Activated B cell treated with CpG ODN at 0.5 μM for 24 hours (primary cell): ENCODE data around the gene MICALL1. TPM values are rescaled to one million over a fixed set of nuclear protein-coding genes. Genes with fewer than 3 reads are reported as not detected.

Experiments
- ATAC-seq: fragments of 200-7000 bp; cut with Tn5 transposase; one replicate; pipeline ENCODE4 v1.10.0; 2021; ENCODE audit warnings: low read depth, mild to moderate bottlenecking, moderate library complexity
- CTCF ChIA-PET: fragments of 350-600 bp; sonication (Branson Sonifier 250); formaldehyde crosslinking; loops from one replicate; lab custom pipeline; 2021; ENCODE audit warnings: antibody characterized with exemption; lab: Charles Lee
- POLR2A ChIA-PET: fragments of 350-600 bp; sonication (Branson Sonifier 250); formaldehyde crosslinking; loops from one replicate; lab custom pipeline; 2021; ENCODE audit warnings: antibody characterized with exemption; lab: Charles Lee
- DNase-seq: peaks from one replicate; pipeline ENCODE4 v3.0.0; 2022
- H3K27ac Mint-ChIP-seq: one replicate; pipeline ENCODE4 v1.8.0; 2020; ENCODE audit warnings: mixed read lengths
- H3K27me3 Mint-ChIP-seq: one replicate; pipeline ENCODE4 v1.8.0; 2021; ENCODE audit warnings: mixed read lengths
- H3K36me3 Mint-ChIP-seq: one replicate; pipeline ENCODE4 v1.8.0; 2021; ENCODE audit warnings: low read depth, mixed read lengths
- H3K4me1 Mint-ChIP-seq: one replicate; pipeline ENCODE4 v1.8.0; 2021; ENCODE audit warnings: mixed read lengths
- H3K4me3 Mint-ChIP-seq: one replicate; pipeline ENCODE4 v1.8.0; 2020; ENCODE audit warnings: mild to moderate bottlenecking, mixed read lengths
- H3K9me3 Mint-ChIP-seq: one replicate; pipeline ENCODE4 v1.8.0; 2020; ENCODE audit warnings: mixed read lengths
- intact Hi-C: fragments of 100-400 bp; cut with micrococcal nuclease; formaldehyde crosslinking; loops from one replicate; pipeline ENCODE4 v1.15.1; 2024
- total RNA-seq: library from RNA; stranded (reverse); gene quantifications from 2 replicates; pipeline ENCODE4 v1.2.3, GENCODE V29; 2022
- TF ChIP-seq, protein P1 (sequence below): fragments of 200-600 bp; IDR thresholded peaks from one replicate; pipeline ENCODE4 v1.8.0; 2022; ENCODE audit warnings: antibody characterized with exemption, mild to moderate bottlenecking

The MICALL1 gene
- total RNA-seq, 1 donor from 2014 or later, result 27.6 TPM

DNA sequence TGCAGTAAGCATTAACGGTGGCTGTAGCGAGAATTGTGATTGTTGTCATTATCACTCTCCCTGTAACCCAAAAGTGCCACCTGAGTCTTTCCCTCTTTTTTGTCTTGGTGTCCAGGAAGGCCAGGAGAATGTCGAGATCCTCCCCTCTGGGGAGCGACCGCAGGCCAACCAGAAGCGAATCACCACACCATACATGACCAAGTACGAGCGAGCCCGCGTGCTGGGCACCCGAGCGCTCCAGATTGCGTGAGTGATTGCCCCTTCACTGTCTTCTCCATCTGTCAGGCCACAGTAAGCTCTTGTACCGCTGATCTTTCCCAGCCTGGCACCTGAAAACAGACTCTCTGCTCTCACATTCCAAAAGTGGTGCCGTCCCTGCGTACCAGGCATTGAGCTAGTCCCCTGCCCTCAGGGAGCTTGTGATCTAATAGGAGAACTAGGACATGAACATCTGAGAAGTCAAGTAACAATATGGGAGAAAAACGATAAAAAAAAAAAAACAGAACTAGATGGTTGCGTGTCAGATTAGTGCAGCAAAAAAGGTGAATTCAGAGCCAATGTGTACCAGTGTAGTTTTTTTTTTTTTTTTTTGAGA, 53.2 kb downstream of the MICALL1 start:
- intact Hi-C loops, result no loop called here
- Mint-ChIP-seq H3K4me1 (peaks cover 10% of the 10 kb centered on the region), H3K27ac (no peak overlapping the region), H3K36me3 (peaks cover 58% of the 10 kb centered on the region), H3K4me3 (no peak overlapping the region), H3K27me3 (no peaks in the 10 kb centered on the region), H3K9me3 (no peaks in the 10 kb centered on the region)
- ChIA-PET CTCF (no interaction called here), POLR2A (no interaction called here)
- no peak for ATAC-seq
- TF ChIP-seq, protein P1, sequence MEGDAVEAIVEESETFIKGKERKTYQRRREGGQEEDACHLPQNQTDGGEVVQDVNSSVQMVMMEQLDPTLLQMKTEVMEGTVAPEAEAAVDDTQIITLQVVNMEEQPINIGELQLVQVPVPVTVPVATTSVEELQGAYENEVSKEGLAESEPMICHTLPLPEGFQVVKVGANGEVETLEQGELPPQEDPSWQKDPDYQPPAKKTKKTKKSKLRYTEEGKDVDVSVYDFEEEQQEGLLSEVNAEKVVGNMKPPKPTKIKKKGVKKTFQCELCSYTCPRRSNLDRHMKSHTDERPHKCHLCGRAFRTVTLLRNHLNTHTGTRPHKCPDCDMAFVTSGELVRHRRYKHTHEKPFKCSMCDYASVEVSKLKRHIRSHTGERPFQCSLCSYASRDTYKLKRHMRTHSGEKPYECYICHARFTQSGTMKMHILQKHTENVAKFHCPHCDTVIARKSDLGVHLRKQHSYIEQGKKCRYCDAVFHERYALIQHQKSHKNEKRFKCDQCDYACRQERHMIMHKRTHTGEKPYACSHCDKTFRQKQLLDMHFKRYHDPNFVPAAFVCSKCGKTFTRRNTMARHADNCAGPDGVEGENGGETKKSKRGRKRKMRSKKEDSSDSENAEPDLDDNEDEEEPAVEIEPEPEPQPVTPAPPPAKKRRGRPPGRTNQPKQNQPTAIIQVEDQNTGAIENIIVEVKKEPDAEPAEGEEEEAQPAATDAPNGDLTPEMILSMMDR, result no peak
- no peak for DNase-seq

DNA sequence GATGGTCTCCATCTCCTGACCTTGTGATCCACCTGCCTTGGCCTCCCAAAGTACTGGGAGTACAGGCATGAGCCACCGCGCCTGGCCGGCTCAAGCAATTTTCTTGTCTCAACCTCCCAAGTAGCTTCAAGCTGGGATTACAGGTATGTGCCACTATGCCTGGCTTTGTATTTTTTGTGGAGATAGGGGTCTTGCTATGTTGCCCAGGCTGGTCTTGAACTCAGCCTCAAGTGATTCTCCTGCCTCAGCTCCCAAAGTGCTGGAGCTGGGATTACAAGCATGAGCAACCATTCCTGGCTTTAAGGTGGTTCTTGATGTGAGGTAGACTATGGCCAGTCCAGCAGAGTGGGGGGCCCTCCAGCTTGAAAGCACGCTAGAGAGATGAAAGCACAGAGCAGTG, 55.0 kb downstream of the MICALL1 start:
- H3K27ac Mint-ChIP-seq, result no peak overlapping the region
- no peaks in the 10 kb centered on the region for H3K27me3 Mint-ChIP-seq
- intact Hi-C loops, result no loop called here
- peaks cover 65% of the 10 kb centered on the region for H3K36me3 Mint-ChIP-seq
- ATAC-seq, result no peak
- no peak for DNase-seq
- H3K4me1 Mint-ChIP-seq, result peaks cover 4% of the 10 kb centered on the region
- ChIA-PET CTCF (no interaction called here), POLR2A (interaction anchor here (0.6 kb wide), 1 partner anchor 707 kb away, joined by 4 read pairs; no protein-coding TSS in a partner anchor)
- H3K4me3 Mint-ChIP-seq, result no peak overlapping the region
- TF ChIP-seq, protein P1, result no peak
- H3K9me3 Mint-ChIP-seq, result no peaks in the 10 kb centered on the region

DNA sequence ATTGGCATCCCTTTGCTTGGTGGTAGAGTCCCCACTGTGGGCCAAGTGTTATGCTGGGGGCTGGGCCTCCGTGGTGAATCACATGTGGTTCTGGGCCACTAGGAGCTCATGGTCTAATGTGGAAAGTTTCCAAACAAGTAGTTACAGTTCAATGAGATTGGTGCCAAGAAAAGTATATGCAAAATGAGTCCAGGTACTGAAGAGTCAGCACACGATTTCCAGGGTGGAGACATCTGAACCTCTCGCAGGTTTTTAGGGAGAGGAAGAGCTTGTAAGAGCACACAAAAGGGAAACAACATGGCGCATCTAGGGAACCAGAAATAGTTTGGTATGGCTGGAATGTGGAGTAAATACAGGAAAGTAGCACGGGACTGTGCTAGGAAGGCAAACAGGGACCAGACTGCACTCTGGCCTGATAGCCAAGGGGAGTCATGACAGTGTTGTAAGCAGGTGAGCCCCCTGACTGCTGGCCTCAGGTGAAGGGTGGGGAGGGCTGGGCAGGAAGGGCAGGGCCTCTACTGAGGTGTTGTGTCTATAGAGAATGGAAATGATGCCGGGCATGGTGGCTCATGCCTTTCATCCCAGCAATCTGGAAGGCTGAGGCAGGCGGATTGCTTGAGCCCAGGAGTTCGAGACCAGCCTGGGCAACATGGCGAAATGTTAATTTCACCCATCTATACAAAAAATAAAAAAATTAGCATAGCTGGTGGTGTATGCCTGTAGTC, 60.0 kb downstream of the MICALL1 start:
- no peak overlapping the region for H3K27ac Mint-ChIP-seq

DNA sequence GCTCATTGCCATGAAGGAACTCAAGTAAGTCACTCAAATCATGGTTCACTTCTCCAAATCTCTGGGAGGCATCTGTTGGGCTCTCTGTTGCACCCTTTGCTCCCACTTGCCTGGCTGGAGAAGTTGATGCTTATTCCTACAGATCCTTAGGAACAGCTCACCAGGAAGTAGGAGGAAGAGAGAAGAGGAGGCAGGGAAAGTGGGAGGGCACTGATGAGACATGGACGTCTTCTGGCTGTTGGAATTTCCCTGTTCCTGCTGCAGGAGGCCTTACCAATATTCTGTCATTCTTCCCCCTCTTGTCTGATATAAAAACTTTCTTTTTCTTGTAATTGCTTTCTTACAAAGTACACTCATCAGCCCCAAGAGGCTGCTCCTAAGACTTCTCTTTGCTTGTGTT, 61.0 kb downstream of the MICALL1 start:
- CTCF ChIA-PET, result interaction anchor here (1.3 kb wide), 1 partner anchor 61 kb away, joined by 6 read pairs; the partner anchor contains the start of gene MICALL1
- no peak overlapping the region for H3K27ac Mint-ChIP-seq
- DNase-seq, result no peak
- no peak overlapping the region for H3K4me3 Mint-ChIP-seq
- H3K27me3 Mint-ChIP-seq, result no peaks in the 10 kb centered on the region
- H3K36me3 Mint-ChIP-seq, result peaks cover 54% of the 10 kb centered on the region
- H3K4me1 Mint-ChIP-seq, result no peaks in the 10 kb centered on the region
- TF ChIP-seq, protein P1, result no peak
- H3K9me3 Mint-ChIP-seq, result no peaks in the 10 kb centered on the region
- POLR2A ChIA-PET, result no interaction called here
- intact Hi-C loops, result no loop called here
- no peak for ATAC-seq

More for the DNA sequence above, 60.0 kb downstream of the MICALL1 start:
- DNase-seq (no peak), ATAC-seq (no peak)
- intact Hi-C loops, result loop anchor here (1.0 kb wide), 3 partner anchors 60 to 358 kb away; partner anchors contain the start of genes GGA1 and MICALL1
- Mint-ChIP-seq H3K9me3 (no peaks in the 10 kb centered on the region), H3K36me3 (peaks cover 61% of the 10 kb centered on the region), H3K4me1 (no peaks in the 10 kb centered on the region), H3K27me3 (no peaks in the 10 kb centered on the region), H3K4me3 (no peak overlapping the region)
- TF ChIP-seq, protein P1, result no peak
- ChIA-PET POLR2A (interaction anchor here (1.7 kb wide), 1 partner anchor 12 kb away, joined by 4 read pairs; the partner anchor contains the start of genes C22orf23 and POLR2F), CTCF (interaction anchor here (0.8 to 1.8 kb wide), 9 partner anchors 9 to 359 kb away, joined by 3 to 10 read pairs (median 4); partner anchors contain the start of genes MICALL1 and PDXP)
